Measurements from ENCODE around the gene GFOD2. TPM values are rescaled to one million over a fixed set of nuclear protein-coding genes. Genes with fewer than 3 reads are reported as not detected.

Gene GFOD2
- total RNA-seq, 1 donor from 2014 or later: 18.2 TPM

- no peak for ATAC-seq
- no peak for DNase-seq
- Histone ChIP-seq H3K27me3 (no peaks in the 10 kb centered on the region), H3K4me3 (no peak overlapping the region), H3K4me1 (no peaks in the 10 kb centered on the region), H3K9me3 (no peaks in the 10 kb centered on the region), H3K36me3 (peaks cover 36% of the 10 kb centered on the region), H3K27ac (no peak overlapping the region)
- no peak for TF ChIP-seq CTCF (IDR thresholded peaks at IDR 0.05)
- intact Hi-C loops (cut with DNase I): no loop called here
Observed at GRCh38 chr16:67741118-67741517, 22.0 kb upstream of the GFOD2 start.

GRCh38 chr16:67740391-67740790, 21.3 kb upstream of the GFOD2 start:
- ATAC-seq (no peak), DNase-seq (no peak)
- intact Hi-C loops (cut with DNase I): no loop called here
- Histone ChIP-seq H3K4me1 (no peaks in the 10 kb centered on the region), H3K27me3 (no peaks in the 10 kb centered on the region), H3K27ac (no peak overlapping the region), H3K36me3 (peaks cover 36% of the 10 kb centered on the region), H3K4me3 (no peak overlapping the region), H3K9me3 (no peaks in the 10 kb centered on the region)
- no peak for TF ChIP-seq CTCF (IDR thresholded peaks at IDR 0.05)

GRCh38 chr16:67736858-67737257, 17.7 kb upstream of the GFOD2 start:
- DNase-seq (no peak), ATAC-seq (no peak)
- intact Hi-C loops (cut with DNase I): no loop called here
- Histone ChIP-seq H3K27ac (no peak overlapping the region), H3K4me1 (no peaks in the 10 kb centered on the region), H3K36me3 (peaks cover 21% of the 10 kb centered on the region), H3K9me3 (no peaks in the 10 kb centered on the region), H3K27me3 (no peaks in the 10 kb centered on the region), H3K4me3 (no peak overlapping the region)
- no peak for TF ChIP-seq CTCF (IDR thresholded peaks at IDR 0.05)

- no peaks in the 10 kb centered on the region for H3K27me3 ChIP-seq
- H3K36me3 ChIP-seq: peaks cover 33% of the 10 kb centered on the region
- DNase-seq: no peak
- H3K4me3 ChIP-seq: no peak overlapping the region
- H3K9me3 ChIP-seq: no peaks in the 10 kb centered on the region
- intact Hi-C loops (cut with DNase I): no loop called here
- no peaks in the 10 kb centered on the region for H3K4me1 ChIP-seq
- H3K27ac ChIP-seq: no peak overlapping the region
- no peak for ATAC-seq
- TF ChIP-seq CTCF (IDR thresholded peaks at IDR 0.05): no peak
Observed at GRCh38 chr16:67734731-67735201, 15.7 kb upstream of the GFOD2 start.

- intact Hi-C loops (cut with DNase I): no loop called here
- TF ChIP-seq CTCF (IDR thresholded peaks at IDR 0.05): no peak
- ATAC-seq (no peak), DNase-seq (no peak)
- H3K4me1 ChIP-seq: no peaks in the 10 kb centered on the region
- H3K36me3 ChIP-seq: peaks cover 36% of the 10 kb centered on the region
- no peaks in the 10 kb centered on the region for H3K9me3 ChIP-seq
- no peak overlapping the region for H3K27ac ChIP-seq
- no peaks in the 10 kb centered on the region for H3K27me3 ChIP-seq
- no peak overlapping the region for H3K4me3 ChIP-seq
Observed at GRCh38 chr16:67733734-67734470, 14.8 kb upstream of the GFOD2 start.

GRCh38 chr16:67731753-67732095, 12.6 kb upstream of the GFOD2 start:
- TF ChIP-seq CTCF (IDR thresholded peaks at IDR 0.05): no peak
- ATAC-seq (no peak), DNase-seq (peak; percentile 20)
- intact Hi-C loops (cut with DNase I): no loop called here
- H3K36me3 ChIP-seq: peaks cover 58% of the 10 kb centered on the region
- H3K27ac ChIP-seq: no peak overlapping the region
- no peak overlapping the region for H3K4me3 ChIP-seq
- no peaks in the 10 kb centered on the region for H3K9me3 ChIP-seq
- no peaks in the 10 kb centered on the region for H3K4me1 ChIP-seq
- H3K27me3 ChIP-seq: no peaks in the 10 kb centered on the region
